HCT116 (cell line): ENCODE measurements around the gene RAPGEFL1. TPM values are rescaled to one million over a fixed set of nuclear protein-coding genes. Genes with fewer than 3 reads are reported as not detected.
A peak's percentile ranks its signal among the peaks of the same experiment; 100 is the strongest.

Source experiments
- ATAC-seq: fragments of 200-7000 bp; cut with Tn5 transposase; 2 replicates; pipeline ENCODE4 v1.9.1; 2020; ENCODE audit warnings: mild to moderate bottlenecking, moderate library complexity
- BruUV-seq: library from RNA; stranded (reverse); fragments of 400-500 nt; replicated peaks from 2 replicates; lab custom pipeline; 2021; lab: Mats Ljungman, UMichigan
- CTCF ChIA-PET: fragments of 300-600 bp; sonication (Branson Sonifier 250); formaldehyde crosslinking; loops from one replicate; lab custom pipeline; 2021; ENCODE audit warnings: antibody characterized with exemption; lab: Charles Lee
- POLR2A ChIA-PET: fragments of 300-600, 350-600 bp; sonication (Branson Sonifier 250); formaldehyde crosslinking; loops from one replicate; lab custom pipeline; 2021; ENCODE audit warnings: antibody characterized with exemption; lab: Charles Lee
- RAD21 ChIA-PET, 2 experiments: fragments of 300-600 bp; sonication (Branson Sonifier 250); formaldehyde crosslinking; loops; one replicate each; lab custom pipeline; 2023; ENCODE audit warnings: low total read pairs in 2 of 2; ENCODE audit not compliant: uncharacterized antibody in 2 of 2, unreplicated experiment in 2 of 2, low non-redundant PET in 1 of 2; lab: Charles Lee
- DNase-seq: peaks from one replicate; pipeline ENCODE4 v3.0.0-alpha.2; 2010; ENCODE audit warnings: low read depth, low spot score
- H2AFZ ChIP-seq: fragments of 200-600 bp; shearing (Covaris generic), sonication (generic); 2 replicates; pipeline ENCODE4 v1.6.1; 2017; ENCODE audit warnings: low read depth, mixed run types, mixed read lengths, antibody characterized with exemption, low read length; ENCODE audit not compliant: poor library complexity, severe bottlenecking
- H3K27ac ChIP-seq: 2 replicates; pipeline ENCODE4 v1.5.1; 2012; ENCODE audit warnings: low read depth, low read length
- H3K27me3 ChIP-seq: fragments of 200-600 bp; sonication (generic); 2 replicates; pipeline ENCODE4 v1.6.1; 2016; ENCODE audit warnings: mixed run types, low read length, mixed read lengths; ENCODE audit not compliant: insufficient read depth
- H3K36me3 ChIP-seq, 2 experiments: fragments of 200-500 bp in 1 of 2; fragments of 200-600 bp in 1 of 2; sonication (Bioruptor generic) in 1 of 2; sonication (generic) in 1 of 2; 2 replicates each; pipeline versions ENCODE4 v1.5.1 to v1.6.1; 2014 to 2016; ENCODE audit warnings: low read length in 2 of 2, inconsistent platforms in 1 of 2, mixed read lengths in 1 of 2, mixed run types in 1 of 2; ENCODE audit not compliant: insufficient read depth in 2 of 2, control insufficient read depth in 1 of 2
- H3K4me1 ChIP-seq, 2 experiments: fragments of 200-600 bp in 1 of 2; sonication (generic) in 1 of 2; 2 replicates each; pipeline versions ENCODE4 v1.5.1 to v1.6.1; 2012 to 2017; ENCODE audit warnings: low read length in 2 of 2, inconsistent platforms in 1 of 2, mild to moderate bottlenecking in 1 of 2, mixed read lengths in 1 of 2, mixed run types in 1 of 2, moderate library complexity in 1 of 2; ENCODE audit not compliant: insufficient read depth in 2 of 2, control insufficient read depth in 1 of 2
- H3K4me2 ChIP-seq: fragments of 200-600 bp; sonication (generic); 2 replicates; pipeline ENCODE4 v1.6.1; 2017; ENCODE audit warnings: mixed run types, low read length, mixed read lengths
- H3K4me3 ChIP-seq, 2 experiments: fragments of 200-600 bp in 1 of 2; sonication (generic) in 1 of 2; replicated peaks in 1 of 2; 2 replicates each; pipeline ENCODE4 v1.5.1; 2011 to 2016; ENCODE audit warnings: low read length in 2 of 2, control low read depth in 1 of 2, low read depth in 1 of 2, mild to moderate bottlenecking in 1 of 2, mixed read lengths in 1 of 2, mixed run types in 1 of 2
- H3K79me2 ChIP-seq: fragments of 200-600 bp; sonication (generic); 2 replicates; pipeline ENCODE4 v1.6.1; 2017; ENCODE audit warnings: mild to moderate bottlenecking, mixed run types, low read length, moderate library complexity, mixed read lengths; ENCODE audit not compliant: insufficient read depth
- H3K9ac ChIP-seq: fragments of 200-600 bp; sonication (generic); 2 replicates; pipeline ENCODE4 v1.6.1; 2016; ENCODE audit warnings: low read length, mixed read lengths
- H3K9me2 ChIP-seq: fragments of 200-600 bp; sonication (generic), shearing (Covaris generic); 2 replicates; pipeline ENCODE4 v1.6.1; 2017; ENCODE audit warnings: mixed run types, mild to moderate bottlenecking, moderate library complexity; ENCODE audit not compliant: insufficient read depth
- H3K9me3 ChIP-seq, 2 experiments: fragments of 200-500 bp in 1 of 2; fragments of 200-600 bp in 1 of 2; sonication (Bioruptor generic) in 1 of 2; sonication (generic) in 1 of 2; 2 replicates each; pipeline ENCODE4 v1.6.1; 2014 to 2017; ENCODE audit warnings: low read length in 2 of 2, mixed read lengths in 2 of 2, inconsistent platforms in 1 of 2, low read depth in 1 of 2, mild to moderate bottlenecking in 1 of 2, mixed run types in 1 of 2, moderate library complexity in 1 of 2; ENCODE audit not compliant: control insufficient read depth in 1 of 2, insufficient read depth in 1 of 2
- H4K20me1 ChIP-seq: fragments of 200-600 bp; sonication (generic), shearing (Covaris generic); 2 replicates; pipeline ENCODE4 v1.6.1; 2017; ENCODE audit warnings: mixed run types, mild to moderate bottlenecking, moderate library complexity; ENCODE audit not compliant: insufficient read depth
- CBX3 ChIP-seq: IDR thresholded peaks from 2 replicates; pipeline ENCODE4 v1.6.1; 2012; ENCODE audit warnings: low read depth
- CTCF ChIP-seq, 3 experiments: fragments of 200-600 bp in 1 of 3; sonication (generic) in 1 of 3; IDR thresholded peaks in 2 of 3; conservative IDR thresholded peaks in 1 of 3; 2 replicates each; pipeline ENCODE4 v1.5.1; 2012 to 2017; ENCODE audit warnings: low read depth in 2 of 3, low read length in 2 of 3, antibody characterized with exemption in 1 of 3, borderline replicate concordance in 1 of 3, control low read depth in 1 of 3, mild to moderate bottlenecking in 1 of 3, mixed read lengths in 1 of 3, mixed run types in 1 of 3, moderate library complexity in 1 of 3; ENCODE audit not compliant: insufficient read depth in 1 of 3
- EGR1 ChIP-seq: IDR thresholded peaks from 2 replicates; pipeline ENCODE4 v1.6.1; 2012; ENCODE audit warnings: low read depth
- ELF1 ChIP-seq: IDR thresholded peaks from 2 replicates; pipeline ENCODE4 v1.6.1; 2012; ENCODE audit warnings: low read depth, borderline replicate concordance
- EZH2 ChIP-seq: fragments of 200-600 bp; sonication (generic); IDR thresholded peaks from 2 replicates; pipeline ENCODE4 v1.6.1; 2017; ENCODE audit warnings: antibody characterized with exemption, mixed run types
- JUND ChIP-seq: IDR thresholded peaks from 2 replicates; pipeline ENCODE4 v1.6.1; 2012
- MAX ChIP-seq: IDR thresholded peaks from 2 replicates; pipeline ENCODE4 v1.6.1; 2012
- POLR2A ChIP-seq: IDR thresholded peaks from 2 replicates; pipeline ENCODE4 v1.7.0; 2011; ENCODE audit warnings: borderline replicate concordance; ENCODE audit not compliant: insufficient read depth, insufficient read length; ENCODE audit errors: extremely low read depth
- POLR2AphosphoS5 ChIP-seq: IDR thresholded peaks from 2 replicates; pipeline ENCODE4 v1.6.1; 2011; ENCODE audit warnings: mild to moderate bottlenecking, low read depth, low read length, moderate library complexity
- SIN3A ChIP-seq: IDR thresholded peaks from 2 replicates; pipeline ENCODE4 v1.6.1; 2012; ENCODE audit warnings: low read depth
- SP1 ChIP-seq: IDR thresholded peaks from 2 replicates; pipeline ENCODE4 v1.6.1; 2012; ENCODE audit warnings: low read depth
- SRF ChIP-seq: IDR thresholded peaks from 2 replicates; pipeline ENCODE4 v1.6.1; 2012; ENCODE audit warnings: low read depth
- TCF7L2 ChIP-seq: IDR thresholded peaks from 2 replicates; pipeline ENCODE4 v1.7.0; 2011; ENCODE audit warnings: borderline replicate concordance, inconsistent platforms; ENCODE audit not compliant: insufficient read depth, insufficient read length; ENCODE audit errors: extremely low read depth
- YY1 ChIP-seq: IDR thresholded peaks from 2 replicates; pipeline ENCODE4 v1.6.1; 2011; ENCODE audit warnings: low read length, low read depth, moderate library complexity, mild to moderate bottlenecking; ENCODE audit not compliant: insufficient replicate concordance; ENCODE audit errors: extremely low read depth
- ZBTB33 ChIP-seq: IDR thresholded peaks from 2 replicates; pipeline ENCODE4 v1.6.1; 2011; ENCODE audit warnings: mild to moderate bottlenecking, low read length, moderate library complexity; ENCODE audit not compliant: insufficient replicate concordance; ENCODE audit errors: extremely low read depth
- ZNF274 ChIP-seq: fragments of 200-500 bp; sonication (Bioruptor generic); IDR thresholded peaks from 2 replicates; pipeline ENCODE4 v1.6.1; 2014; ENCODE audit warnings: mild to moderate bottlenecking, low read depth, low read length, inconsistent platforms
- intact Hi-C: fragments of 100-400 bp; cut with micrococcal nuclease; formaldehyde crosslinking; loops from 2 replicates; pipeline ENCODE4 v1.10.0; 2022
- total RNA-seq: library from RNA; stranded (reverse); gene quantifications from one replicate; pipeline ENCODE4 v1.2.1, GENCODE V29; 2021; ENCODE audit not compliant: unreplicated experiment
- TF ChIP-seq, protein P1 (sequence below): IDR thresholded peaks from 2 replicates; pipeline ENCODE4 v1.6.1; 2012

RAPGEFL1 gene
- total RNA-seq, 1 experiment from 2014 or later = 9.7 TPM

DNA sequence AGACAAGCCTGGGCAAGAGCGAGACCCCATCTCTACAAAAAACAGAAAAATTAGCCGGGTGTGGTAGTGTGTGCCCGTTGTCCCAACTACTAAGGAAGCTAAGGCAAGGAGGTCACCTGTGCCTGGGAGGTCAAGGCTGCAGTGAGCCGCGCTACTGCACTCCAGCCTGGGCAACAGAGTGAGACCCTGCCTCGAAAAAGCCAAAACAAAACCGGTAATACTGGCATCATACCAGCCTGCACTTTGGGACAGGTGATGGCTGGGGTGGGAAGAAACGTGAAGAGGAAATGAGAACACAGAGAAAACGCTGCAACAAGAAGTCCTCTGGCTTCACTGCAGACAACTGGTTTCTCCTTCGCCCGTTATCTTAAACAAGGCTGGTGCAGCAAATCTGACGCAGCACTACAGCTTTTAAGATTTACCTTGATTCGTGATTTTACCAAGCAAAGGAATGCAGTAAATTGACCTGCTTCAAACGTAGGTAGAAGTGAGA, 37.7 kb upstream of the RAPGEFL1 start:
- no peak for DNase-seq

More for the DNA sequence above, 37.7 kb upstream of the RAPGEFL1 start:
- TF ChIP-seq ZBTB33 (no peak), CTCF (IDR thresholded peaks at IDR 0.05 in 2 of 3, conservative IDR thresholded peaks at IDR 0.05 in 1 of 3; ENCODE audit: borderline replicate concordance in 1 of 3, insufficient read depth in 1 of 3, low read depth in 2 of 3, low read length in 2 of 3) (no peak), POLR2A (no peak), EGR1 (no peak), YY1 (no peak), JUND (no peak), SRF (no peak), ZNF274 (no peak), CBX3 (no peak), MAX (no peak), ELF1 (no peak), SP1 (no peak), POLR2AphosphoS5 (no peak), EZH2 (no peak), SIN3A (no peak), TCF7L2 (no peak)
- TF ChIP-seq, protein P1, sequence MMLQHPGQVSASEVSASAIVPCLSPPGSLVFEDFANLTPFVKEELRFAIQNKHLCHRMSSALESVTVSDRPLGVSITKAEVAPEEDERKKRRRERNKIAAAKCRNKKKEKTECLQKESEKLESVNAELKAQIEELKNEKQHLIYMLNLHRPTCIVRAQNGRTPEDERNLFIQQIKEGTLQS = no peak
- ChIA-PET CTCF (interaction anchor here (1.5 to 1.7 kb wide), 2 partner anchors 26 to 29 kb away, joined by 5 to 8 read pairs; no protein-coding TSS in a partner anchor), POLR2A (interaction anchor here (0.7 to 2.2 kb wide), 10 partner anchors 9 to 305 kb away, joined by 3 to 16 read pairs (median 4); partner anchors contain the start of genes MSL1 and NR1D1), RAD21 (no interaction called here)
- TSS peak; percentile 87 for BruUV-seq
- Histone ChIP-seq H3K9me2 (no peaks in the 10 kb centered on the region), H3K27me3 (no peaks in the 10 kb centered on the region), H3K36me3 (peaks cover 13 to 17% of the 10 kb centered on the region in 2 experiments; a peak in 3 of 4 replicates), H3K4me3 (peak overlapping the region; percentile 81 to 95), H2AFZ (no peak overlapping the region), H3K4me2 (peak overlapping the region; percentile 92), H3K79me2 (peaks cover 53% of the 10 kb centered on the region), H3K4me1 (peaks cover 6 to 21% of the 10 kb centered on the region in 2 experiments), H3K9ac (peak overlapping the region; percentile 93), H3K27ac (peak overlapping the region; percentile 95), H3K9me3 (no peaks in the 10 kb centered on the region), H4K20me1 (no peaks in the 10 kb centered on the region; the same call in 1 of the 2 replicates)
- intact Hi-C loops = loop anchor here (1.0 kb wide), 1 partner anchor 26 kb away; no protein-coding TSS in a partner anchor
- 0 out of 2 replicates have a peak, but pooled peaks have one; percentile 0 for ATAC-seq
